Activated CD8-positive, alpha-beta T cell treated with anti-CD3 and anti-CD28 coated beads, Interleukin-2, amount 10 ng/mL, durations not matched to agents 7 days and 5 days (primary cell): ENCODE data around the gene DNAJB5. TPM values are rescaled to one million over a fixed set of nuclear protein-coding genes. Genes with fewer than 3 reads are reported as not detected.

Experiments
- ATAC-seq: fragments of 150-1000 bp; cut with Tn5 transposase; one replicate; pipeline ENCODE4 v1.10.0; 2021; ENCODE audit warnings: moderate library complexity
- CTCF ChIA-PET: fragments of 350-600 bp; sonication (Branson Sonifier 250); formaldehyde crosslinking; loops from one replicate; lab custom pipeline; 2021; ENCODE audit warnings: antibody characterized with exemption; lab: Charles Lee
- POLR2A ChIA-PET: fragments of 350-600 bp; sonication (Branson Sonifier 250); formaldehyde crosslinking; loops from one replicate; lab custom pipeline; 2021; ENCODE audit warnings: antibody characterized with exemption; lab: Charles Lee
- DNase-seq: peaks from one replicate; pipeline ENCODE4 v3.0.0-alpha.2; 2020
- H3K27ac Mint-ChIP-seq: one replicate; pipeline ENCODE4 v1.8.0; 2021; ENCODE audit warnings: mild to moderate bottlenecking, mixed read lengths
- H3K27me3 Mint-ChIP-seq: one replicate; pipeline ENCODE4 v1.8.0; 2021; ENCODE audit warnings: low read depth, mixed read lengths
- H3K36me3 Mint-ChIP-seq: one replicate; pipeline ENCODE4 v1.8.0; 2021; ENCODE audit warnings: low read depth, mixed read lengths
- H3K4me1 Mint-ChIP-seq: one replicate; pipeline ENCODE4 v1.8.0; 2021; ENCODE audit warnings: low read depth, mixed read lengths
- H3K4me3 Mint-ChIP-seq: one replicate; pipeline ENCODE4 v1.8.0; 2021; ENCODE audit warnings: mild to moderate bottlenecking, mixed read lengths
- H3K9me3 Mint-ChIP-seq: one replicate; pipeline ENCODE4 v1.8.0; 2022; ENCODE audit warnings: mixed read lengths; ENCODE audit not compliant: insufficient read depth
- total RNA-seq, 2 experiments: library from RNA; stranded (reverse); gene quantifications; one replicate each; pipeline ENCODE4 v1.2.3, GENCODE V29; 2021

DNAJB5 gene
- total RNA-seq, 2 experiments from 2014 or later: 5.1 to 5.5 TPM

DNA sequence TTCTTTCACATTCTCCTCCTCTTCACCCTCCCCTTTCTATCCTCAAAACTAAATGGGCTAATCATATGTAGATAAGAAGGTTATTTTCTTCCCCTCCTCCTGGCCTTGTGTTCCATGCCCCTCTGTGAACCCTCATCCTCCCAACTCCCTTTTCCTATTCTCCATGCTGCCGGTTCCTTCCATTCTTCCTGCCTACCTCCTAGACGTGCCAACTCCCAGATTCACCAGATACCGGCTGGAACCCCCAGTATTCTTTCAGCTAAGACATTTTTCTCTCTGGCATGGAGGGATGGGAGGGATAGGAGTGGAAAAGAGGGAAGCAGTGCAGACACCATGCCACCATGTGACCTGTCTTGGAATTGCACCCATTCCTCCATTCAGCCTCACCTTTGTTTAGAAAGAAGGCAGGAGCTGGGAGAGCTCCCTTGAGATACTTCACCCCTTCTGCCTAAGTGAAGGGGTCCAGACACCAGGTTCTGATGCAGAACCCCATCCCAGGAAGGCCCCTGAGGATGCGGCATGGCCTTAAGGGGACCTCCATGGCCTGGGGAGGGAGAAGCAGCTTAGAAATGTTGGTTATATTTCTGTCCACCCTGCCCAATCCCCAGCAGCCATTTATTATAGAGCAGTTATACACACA is 4.8 kb downstream of the DNAJB5 start:
- Mint-ChIP-seq H3K27ac (no peak overlapping the region), H3K36me3 (peaks cover 3% of the 10 kb centered on the region), H3K27me3 (no peaks in the 10 kb centered on the region), H3K9me3 (no peaks in the 10 kb centered on the region), H3K4me3 (no peak overlapping the region), H3K4me1 (peaks cover 20% of the 10 kb centered on the region)
- ATAC-seq (no peak), DNase-seq (no peak)
- ChIA-PET CTCF (interaction anchor here (1.0 to 4.1 kb wide), 10 partner anchors 10 to 292 kb away, joined by 3 to 21 read pairs (median 5); partner anchors contain the start of gene ATOSB), POLR2A (interaction anchor here (0.6 kb wide), 1 partner anchor 800 kb away, joined by 3 read pairs; no protein-coding TSS in a partner anchor)

DNA sequence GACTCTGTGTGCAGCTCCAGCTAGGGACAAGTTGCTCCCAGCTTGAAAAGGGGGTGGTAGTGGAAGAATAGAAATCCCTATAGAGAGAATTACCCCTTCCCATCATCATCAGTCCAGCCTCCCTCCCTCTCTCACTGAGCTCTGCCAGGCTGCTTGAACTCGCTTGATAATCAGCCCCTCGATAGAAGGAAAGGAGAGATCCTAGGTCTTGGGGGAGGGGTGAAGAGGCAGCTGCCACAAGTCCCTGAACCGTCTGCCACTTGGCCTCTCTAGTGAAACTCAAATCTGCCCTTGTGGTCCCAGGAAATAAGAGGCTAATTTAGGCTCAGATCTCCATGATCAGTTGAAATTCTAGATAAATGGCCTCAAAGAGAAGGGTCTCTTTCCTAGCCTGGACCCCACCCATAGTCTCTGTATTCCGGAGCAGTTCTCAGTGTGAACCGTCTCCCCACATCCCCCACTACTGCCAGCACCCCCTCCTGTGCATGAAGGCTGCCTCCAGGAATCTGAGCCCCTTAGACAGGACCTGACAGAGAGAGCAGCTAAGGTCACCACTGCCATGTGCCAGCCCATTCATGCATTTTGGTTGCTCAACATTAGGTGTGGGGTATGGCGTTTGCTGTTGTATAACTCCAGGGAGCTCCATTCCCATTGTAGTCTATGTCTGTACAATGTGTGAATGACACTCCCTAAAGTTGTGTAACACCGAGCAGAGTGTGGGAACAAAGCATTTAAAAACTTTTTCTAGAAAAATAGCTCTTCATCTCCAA is 5.5 kb downstream of the DNAJB5 start:
- Mint-ChIP-seq H3K4me3 (no peak overlapping the region), H3K4me1 (peaks cover 20% of the 10 kb centered on the region), H3K27ac (no peak overlapping the region), H3K36me3 (peaks cover 3% of the 10 kb centered on the region), H3K27me3 (no peaks in the 10 kb centered on the region), H3K9me3 (no peaks in the 10 kb centered on the region)
- POLR2A ChIA-PET: no interaction called here
- DNase-seq (no peak), ATAC-seq (no peak)
- CTCF ChIA-PET: interaction anchor here (1.0 to 4.1 kb wide), 10 partner anchors 10 to 293 kb away, joined by 3 to 21 read pairs (median 5); partner anchors contain the start of gene ATOSB

DNA sequence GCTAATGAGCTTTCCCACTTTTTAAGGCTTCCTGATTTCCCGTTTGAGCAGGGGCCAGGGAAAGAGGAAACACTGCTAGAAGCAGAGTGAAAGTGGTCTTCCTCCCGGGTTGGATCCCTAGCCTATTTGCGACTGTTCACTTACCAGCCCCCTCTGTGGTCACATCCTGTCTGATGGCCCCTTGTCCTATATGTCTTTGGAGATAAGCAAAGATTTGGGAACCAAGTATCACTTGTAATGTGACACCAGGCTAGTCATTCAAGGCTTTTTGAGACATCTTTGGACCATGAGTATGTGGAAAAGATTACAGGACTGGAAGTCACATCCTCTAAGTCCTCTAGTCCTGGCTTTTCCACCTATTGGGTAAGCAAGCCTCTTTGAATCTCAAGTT is 6.1 kb downstream of the DNAJB5 start:
- ChIA-PET CTCF (interaction anchor here (1.2 to 4.1 kb wide), 5 partner anchors 11 to 293 kb away, joined by 4 to 21 read pairs (median 9); no protein-coding TSS in a partner anchor), POLR2A (no interaction called here)
- Mint-ChIP-seq H3K4me3 (no peak overlapping the region), H3K27ac (no peak overlapping the region), H3K36me3 (peaks cover 3% of the 10 kb centered on the region), H3K9me3 (no peaks in the 10 kb centered on the region), H3K4me1 (peaks cover 14% of the 10 kb centered on the region), H3K27me3 (no peaks in the 10 kb centered on the region)
- no peak for DNase-seq
- no peak for ATAC-seq

DNA sequence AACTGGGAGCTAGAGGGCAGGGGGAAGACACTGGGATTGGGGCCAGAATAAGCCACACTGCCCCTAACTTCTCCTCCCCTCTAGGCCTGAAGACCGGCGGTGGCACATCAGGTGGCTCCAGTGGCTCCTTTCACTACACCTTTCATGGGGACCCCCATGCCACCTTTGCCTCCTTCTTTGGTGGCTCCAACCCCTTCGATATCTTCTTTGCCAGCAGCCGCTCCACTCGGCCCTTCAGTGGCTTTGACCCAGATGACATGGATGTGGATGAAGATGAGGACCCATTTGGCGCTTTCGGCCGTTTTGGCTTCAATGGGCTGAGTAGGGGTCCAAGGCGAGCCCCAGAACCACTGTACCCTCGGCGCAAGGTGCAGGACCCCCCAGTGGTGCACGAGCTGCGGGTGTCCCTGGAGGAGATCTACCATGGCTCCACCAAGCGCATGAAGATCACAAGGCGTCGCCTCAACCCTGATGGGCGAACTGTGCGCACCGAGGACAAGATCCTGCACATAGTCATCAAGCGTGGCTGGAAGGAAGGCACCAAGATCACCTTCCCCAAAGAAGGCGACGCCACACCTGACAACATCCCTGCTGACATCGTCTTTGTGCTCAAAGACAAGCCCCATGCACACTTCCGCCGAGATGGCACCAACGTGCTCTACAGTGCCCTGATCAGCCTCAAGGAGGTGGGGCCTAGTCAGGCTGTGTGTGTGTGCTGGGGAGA is 6.8 kb downstream of the DNAJB5 start:
- no peak overlapping the region for H3K27ac Mint-ChIP-seq
- no peak overlapping the region for H3K4me3 Mint-ChIP-seq
- H3K9me3 Mint-ChIP-seq: no peaks in the 10 kb centered on the region
- ChIA-PET POLR2A (no interaction called here), CTCF (interaction anchor here (3.6 to 4.1 kb wide), 2 partner anchors 12 to 97 kb away, joined by 21 read pairs; no protein-coding TSS in a partner anchor)
- H3K27me3 Mint-ChIP-seq: no peaks in the 10 kb centered on the region
- H3K4me1 Mint-ChIP-seq: peaks cover 8% of the 10 kb centered on the region
- peaks cover 3% of the 10 kb centered on the region for H3K36me3 Mint-ChIP-seq
- ATAC-seq (no peak), DNase-seq (no peak)

DNA sequence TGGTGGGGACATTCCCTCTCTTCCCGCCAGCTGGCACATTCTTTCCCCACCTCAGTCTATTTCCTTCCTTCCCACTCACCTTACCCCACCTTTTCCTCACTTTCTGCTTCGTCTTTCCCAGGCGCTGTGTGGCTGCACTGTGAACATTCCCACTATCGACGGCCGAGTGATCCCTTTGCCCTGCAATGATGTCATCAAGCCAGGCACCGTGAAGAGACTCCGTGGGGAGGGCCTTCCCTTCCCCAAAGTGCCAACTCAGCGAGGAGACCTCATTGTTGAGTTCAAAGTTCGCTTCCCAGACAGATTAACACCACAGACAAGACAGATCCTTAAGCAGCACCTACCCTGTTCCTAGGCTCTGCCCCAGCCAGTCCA is 7.3 kb downstream of the DNAJB5 start:
- H3K36me3 Mint-ChIP-seq: peaks cover 3% of the 10 kb centered on the region
- DNase-seq (no peak), ATAC-seq (no peak)
- no peaks in the 10 kb centered on the region for H3K27me3 Mint-ChIP-seq
- H3K4me3 Mint-ChIP-seq: no peak overlapping the region
- H3K27ac Mint-ChIP-seq: no peak overlapping the region
- POLR2A ChIA-PET: no interaction called here
- peaks cover 8% of the 10 kb centered on the region for H3K4me1 Mint-ChIP-seq
- H3K9me3 Mint-ChIP-seq: no peaks in the 10 kb centered on the region
- CTCF ChIA-PET: interaction anchor here (4.1 kb wide), 1 partner anchor 97 kb away, joined by 21 read pairs; no protein-coding TSS in a partner anchor

DNA sequence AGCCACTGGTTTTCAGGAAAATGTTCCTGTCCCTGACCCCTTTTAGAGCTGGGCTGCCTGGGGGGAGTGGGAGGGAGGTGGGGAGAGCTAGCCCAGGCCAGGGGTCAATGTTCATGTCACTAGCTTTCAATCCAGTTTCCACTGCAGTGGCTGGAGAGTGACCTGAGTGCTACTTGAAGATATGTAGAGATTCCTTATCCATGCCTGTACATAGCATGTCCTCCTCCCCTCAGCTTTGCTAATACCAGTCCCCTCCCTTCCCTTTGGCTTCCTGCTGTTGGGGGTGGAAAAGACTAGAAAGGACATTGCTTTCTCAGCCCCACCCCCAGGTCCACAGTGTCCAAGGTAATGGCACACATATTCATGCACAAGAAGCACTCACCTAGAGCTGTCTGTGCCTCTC is 7.8 kb downstream of the DNAJB5 start:
- H3K27me3 Mint-ChIP-seq: no peaks in the 10 kb centered on the region
- ChIA-PET POLR2A (interaction anchor here (1.0 kb wide), 1 partner anchor 75 kb away, joined by 5 read pairs; the partner anchor contains the start of gene VCP), CTCF (interaction anchor here (4.1 kb wide), 1 partner anchor 98 kb away, joined by 21 read pairs; no protein-coding TSS in a partner anchor)
- DNase-seq (no peak), ATAC-seq (no peak)
- H3K4me1 Mint-ChIP-seq: peaks cover 9% of the 10 kb centered on the region
- no peak overlapping the region for H3K4me3 Mint-ChIP-seq
- H3K36me3 Mint-ChIP-seq: peaks cover 3% of the 10 kb centered on the region
- H3K9me3 Mint-ChIP-seq: no peaks in the 10 kb centered on the region
- H3K27ac Mint-ChIP-seq: no peak overlapping the region

DNA sequence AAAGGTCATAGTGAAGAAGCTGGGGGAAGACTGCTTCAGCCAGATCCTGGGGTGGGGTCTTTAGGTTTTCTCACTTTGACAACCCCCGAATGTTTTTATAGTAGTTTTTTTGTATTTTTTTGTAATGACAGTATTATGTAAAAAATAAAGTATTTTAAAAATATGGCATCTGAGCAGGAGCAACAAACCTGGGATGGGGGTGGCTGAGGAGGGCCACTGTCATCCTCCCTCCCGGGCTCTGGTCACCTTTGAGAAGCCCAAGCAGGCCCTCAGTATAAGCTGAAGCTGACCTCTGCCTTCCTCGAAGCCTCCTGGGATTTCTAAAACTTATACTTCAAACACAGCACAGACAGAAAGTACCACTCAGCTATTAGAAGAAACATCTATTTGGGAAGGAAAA is 8.7 kb downstream of the DNAJB5 start:
- ChIA-PET CTCF (interaction anchor here (1.0 kb wide), 1 partner anchor 53 kb away, joined by 4 read pairs; no protein-coding TSS in a partner anchor), POLR2A (interaction anchor here (1.0 kb wide), 1 partner anchor 74 kb away, joined by 5 read pairs; the partner anchor contains the start of gene VCP)
- Mint-ChIP-seq H3K4me1 (peaks cover 10% of the 10 kb centered on the region), H3K36me3 (peaks cover 3% of the 10 kb centered on the region), H3K9me3 (no peaks in the 10 kb centered on the region), H3K4me3 (no peak overlapping the region), H3K27ac (no peak overlapping the region), H3K27me3 (no peaks in the 10 kb centered on the region)
- DNase-seq: no peak
- ATAC-seq: no peak

DNA sequence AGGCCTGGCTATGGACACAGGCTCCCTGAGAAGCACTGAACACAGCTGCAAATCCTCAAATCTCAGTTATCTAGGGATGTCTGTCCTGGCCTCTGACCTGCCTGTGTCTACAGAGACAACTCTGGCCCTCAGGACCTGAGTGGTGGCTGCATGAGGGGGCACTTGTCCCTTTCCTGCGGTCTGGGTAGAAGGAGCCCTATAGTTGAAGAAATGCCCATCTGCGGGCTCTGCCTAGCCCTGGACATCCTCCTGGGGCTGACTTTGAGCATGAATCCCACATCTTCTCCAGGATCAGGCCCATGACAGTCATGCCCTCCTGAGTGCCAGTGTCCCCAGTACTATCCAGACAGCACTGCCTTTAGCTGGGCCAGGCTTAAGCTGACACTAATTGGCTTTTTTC is 10.0 kb downstream of the DNAJB5 start:
- DNase-seq (no peak), ATAC-seq (no peak)
- H3K9me3 Mint-ChIP-seq: no peaks in the 10 kb centered on the region
- no peak overlapping the region for H3K27ac Mint-ChIP-seq
- H3K27me3 Mint-ChIP-seq: no peaks in the 10 kb centered on the region
- ChIA-PET POLR2A (no interaction called here), CTCF (interaction anchor here (1.0 kb wide), 1 partner anchor 52 kb away, joined by 4 read pairs; no protein-coding TSS in a partner anchor)
- peaks cover 10% of the 10 kb centered on the region for H3K4me1 Mint-ChIP-seq
- H3K36me3 Mint-ChIP-seq: peaks cover 3% of the 10 kb centered on the region
- no peak overlapping the region for H3K4me3 Mint-ChIP-seq

DNA sequence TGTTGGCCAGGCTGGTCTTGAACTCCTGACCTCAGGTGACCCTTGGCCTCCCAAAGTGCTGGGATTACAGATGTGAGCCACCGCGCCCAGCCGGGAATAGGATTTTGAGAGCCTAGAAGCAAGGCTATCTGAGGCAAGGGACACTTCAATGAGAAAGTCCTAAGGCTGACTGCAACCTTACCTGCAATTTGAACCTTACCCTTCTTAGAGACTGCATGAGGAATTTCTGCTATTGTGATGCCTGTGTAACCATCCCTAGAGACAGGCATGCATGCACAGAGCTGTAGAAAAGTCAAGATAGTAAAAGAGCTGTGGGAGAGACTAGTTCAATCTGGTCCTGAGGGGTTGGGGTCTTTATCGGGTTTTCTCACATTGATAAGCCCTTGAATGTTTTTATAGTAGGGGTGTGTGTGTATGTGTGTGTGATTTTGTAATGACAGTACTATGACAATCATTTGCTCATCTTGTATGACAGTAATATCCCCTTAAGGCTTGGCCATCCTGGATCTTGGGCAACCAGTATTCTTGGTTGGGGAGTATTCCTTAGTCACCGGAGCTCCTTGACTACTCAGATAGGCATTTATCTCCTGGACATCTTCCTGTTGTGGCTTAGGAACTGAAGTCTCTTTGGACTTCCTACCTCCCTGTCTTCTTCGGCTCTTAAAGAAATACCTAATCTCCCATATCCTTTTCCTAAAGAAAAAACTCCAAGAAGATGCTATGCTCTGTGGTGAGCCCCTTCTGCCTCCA is 11.2 kb downstream of the DNAJB5 start:
- Mint-ChIP-seq H3K36me3 (peaks cover 3% of the 10 kb centered on the region), H3K27ac (no peak overlapping the region), H3K27me3 (no peaks in the 10 kb centered on the region), H3K9me3 (no peaks in the 10 kb centered on the region), H3K4me1 (peaks cover 10% of the 10 kb centered on the region), H3K4me3 (no peak overlapping the region)
- DNase-seq (no peak), ATAC-seq (no peak)
- ChIA-PET POLR2A (interaction anchor here (1.2 kb wide), 1 partner anchor 11 kb away, joined by 3 read pairs; the partner anchor contains the start of gene DNAJB5), CTCF (interaction anchor here (1.0 to 3.2 kb wide), 4 partner anchors 9 to 101 kb away, joined by 3 to 11 read pairs (median 7); no protein-coding TSS in a partner anchor)

DNA sequence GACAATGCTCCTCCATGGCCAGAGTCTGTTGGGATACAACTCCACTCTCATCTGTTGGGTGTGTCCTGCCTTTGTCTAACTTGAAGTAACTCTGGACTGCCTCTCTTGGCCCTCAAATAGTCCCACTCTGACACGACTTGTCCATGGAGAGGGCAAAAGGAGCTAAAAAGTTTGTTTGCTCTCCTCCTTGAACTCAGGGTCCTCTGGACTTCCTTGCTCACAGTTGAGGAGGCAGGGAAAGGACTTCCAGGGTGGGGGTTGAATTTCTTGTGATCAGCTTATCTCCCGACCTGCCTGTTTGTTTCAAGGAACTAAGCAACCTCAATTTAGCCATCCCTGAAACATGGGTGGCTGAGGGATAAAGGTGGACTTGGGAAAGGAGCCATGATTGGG is 11.7 kb downstream of the DNAJB5 start:
- peaks cover 10% of the 10 kb centered on the region for H3K4me1 Mint-ChIP-seq
- ATAC-seq: no peak
- no peaks in the 10 kb centered on the region for H3K9me3 Mint-ChIP-seq
- no peak overlapping the region for H3K4me3 Mint-ChIP-seq
- no peak overlapping the region for H3K27ac Mint-ChIP-seq
- POLR2A ChIA-PET: interaction anchor here (1.2 kb wide), 1 partner anchor 11 kb away, joined by 3 read pairs; the partner anchor contains the start of gene DNAJB5
- CTCF ChIA-PET: interaction anchor here (1.0 to 3.2 kb wide), 4 partner anchors 9 to 102 kb away, joined by 3 to 11 read pairs (median 7); no protein-coding TSS in a partner anchor
- no peaks in the 10 kb centered on the region for H3K27me3 Mint-ChIP-seq
- no peak for DNase-seq
- H3K36me3 Mint-ChIP-seq: peaks cover 3% of the 10 kb centered on the region
